Stimulated activated CD8-positive, alpha-beta memory T cell treated with anti-CD3 and anti-CD28 coated beads, Interleukin-12 subunit alpha, Interleukin-12 subunit beta, amount 100 ng/mL, for 4 hours (primary cell): ENCODE results near the gene ECSCR.
"Not testable (repeated sequence)": the region's sequence is repeated elsewhere in the genome, so short reads cannot be mapped to it uniquely, and the experiment has no call there.

Experiments
- DNase-seq: peaks from one replicate; pipeline ENCODE4 v3.0.0-alpha.2; 2020; ENCODE audit warnings: low read depth

ECSCR gene, protein sequence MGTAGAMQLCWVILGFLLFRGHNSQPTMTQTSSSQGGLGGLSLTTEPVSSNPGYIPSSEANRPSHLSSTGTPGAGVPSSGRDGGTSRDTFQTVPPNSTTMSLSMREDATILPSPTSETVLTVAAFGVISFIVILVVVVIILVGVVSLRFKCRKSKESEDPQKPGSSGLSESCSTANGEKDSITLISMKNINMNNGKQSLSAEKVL

GRCh38 chr5:139462586-139463276 lies at the start of gene ECSCR:
ECSCR (minus strand) TSS chr5:139462743; CDS start chr5:139462670, 73 bp downstream.
- DNase-seq: no peak

DNA sequence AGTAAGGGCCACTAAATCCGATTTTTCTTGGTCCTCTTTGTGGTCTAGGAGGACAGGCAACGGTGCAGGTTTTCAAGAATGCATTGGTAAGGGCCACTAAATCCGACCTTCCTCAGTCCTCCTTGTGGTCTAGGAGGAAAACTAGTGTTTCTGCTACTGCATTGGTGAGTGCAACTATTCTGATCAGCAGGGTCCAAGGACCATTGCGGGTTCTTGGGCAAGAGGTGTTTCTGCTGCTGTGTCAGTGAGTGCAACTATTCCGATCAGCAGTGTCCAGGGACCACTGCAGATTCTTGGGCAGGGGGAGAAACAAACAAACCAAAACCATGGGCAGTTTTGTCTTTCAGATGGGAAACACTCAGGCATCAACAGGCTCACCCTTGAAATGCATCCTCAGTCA lies 42.2 kb upstream of the ECSCR start:
- not testable (repeated sequence) for DNase-seq

- DNase-seq: not testable (repeated sequence)
Observed at GRCh38 chr5:139503879-139504278, 41.3 kb upstream of the ECSCR start.

DNA sequence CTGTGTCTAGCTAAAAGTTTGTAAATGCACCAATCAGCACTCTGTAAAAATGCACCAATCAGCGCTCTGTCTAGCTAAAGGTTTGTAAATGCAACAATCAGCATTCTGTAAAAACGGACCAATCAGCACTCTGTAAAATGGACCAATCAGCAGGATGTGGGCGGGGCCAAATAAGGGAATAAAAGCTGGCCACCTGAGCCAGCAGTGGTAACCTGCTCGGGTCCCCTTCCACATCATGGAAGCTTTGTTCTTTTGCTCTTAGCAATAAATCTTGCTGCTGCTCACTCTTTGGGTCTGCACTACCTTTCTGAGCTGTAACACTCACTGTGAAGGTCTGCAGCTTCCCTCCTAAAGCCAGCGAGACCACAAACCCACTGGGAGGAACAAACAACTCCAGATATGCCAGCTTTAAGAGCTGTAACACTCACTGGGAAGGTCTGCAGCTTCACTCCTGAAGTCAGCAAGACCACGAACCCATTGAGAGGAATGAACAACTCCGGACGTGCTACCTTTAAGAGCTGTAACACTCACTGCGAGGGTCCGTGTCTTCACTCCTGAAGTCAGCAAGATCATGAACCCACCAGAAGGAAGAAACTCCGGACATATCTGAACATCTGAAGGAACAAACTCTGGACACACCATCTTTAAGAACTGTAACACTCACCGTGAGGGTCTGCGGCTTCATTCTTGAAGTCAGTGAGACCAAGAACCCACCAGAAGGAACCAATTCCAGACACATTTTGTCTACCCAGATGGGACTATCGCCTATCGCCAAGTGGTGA lies 40.7 kb upstream of the ECSCR start:
- not testable (repeated sequence) for DNase-seq

DNA sequence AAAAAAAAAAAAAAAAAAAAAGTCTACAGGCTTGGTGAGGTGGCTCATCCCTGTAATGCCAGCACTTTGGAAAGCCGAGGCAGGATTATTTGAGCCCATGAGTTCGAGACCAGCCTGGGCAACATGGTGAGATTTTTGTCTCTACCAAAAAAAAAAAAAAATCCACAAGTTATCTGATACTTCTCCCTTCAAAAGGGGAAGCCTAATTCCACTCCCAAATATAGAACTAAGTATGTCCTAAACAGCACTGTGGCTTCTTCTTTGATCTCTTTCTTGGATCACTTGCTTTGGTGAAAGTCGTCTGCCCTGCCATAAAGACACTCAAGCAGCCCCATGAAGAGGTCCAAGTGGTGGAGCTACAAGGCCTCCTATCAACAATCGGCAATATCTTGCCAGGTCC lies 38.8 kb upstream of the ECSCR start:
- DNase-seq: no peak

DNA sequence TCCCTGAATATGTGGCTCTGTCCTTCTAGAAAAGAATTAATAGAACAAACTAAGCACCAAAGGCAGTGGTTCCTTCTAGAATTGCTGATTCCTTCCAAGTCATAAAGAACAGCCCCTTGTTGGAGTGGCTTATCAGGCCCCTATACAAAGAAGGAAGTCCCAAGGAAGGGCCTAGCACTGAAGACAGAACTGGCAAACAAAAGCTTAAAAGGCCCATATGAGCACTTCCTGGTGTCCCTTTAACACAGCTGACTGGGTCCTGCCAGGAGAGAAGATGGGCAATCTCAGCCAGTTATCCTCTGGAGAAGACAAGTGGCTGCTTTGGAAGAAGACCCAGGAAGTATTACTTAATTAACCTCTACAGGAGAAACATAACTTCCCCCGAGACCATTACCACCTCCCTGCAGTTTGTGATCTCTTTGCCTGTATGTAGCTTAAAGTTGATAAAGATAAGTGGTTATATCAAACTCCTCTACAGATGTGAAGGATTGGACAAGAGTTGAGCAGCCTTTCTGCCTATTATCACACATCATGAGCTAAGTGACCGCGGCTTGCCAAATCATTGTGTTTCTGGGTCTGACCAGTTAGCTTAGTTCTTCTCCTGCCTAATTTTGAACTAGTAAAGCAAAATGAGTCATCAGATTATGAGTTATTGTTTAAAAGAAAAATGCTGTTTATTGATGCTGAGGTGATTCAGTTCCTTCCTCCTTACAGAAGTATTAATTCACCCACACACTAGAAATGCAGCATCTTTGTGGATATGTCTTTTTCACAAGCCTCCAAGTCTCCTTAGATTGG lies 33.3 kb upstream of the ECSCR start:
- DNase-seq: no peak

DNA sequence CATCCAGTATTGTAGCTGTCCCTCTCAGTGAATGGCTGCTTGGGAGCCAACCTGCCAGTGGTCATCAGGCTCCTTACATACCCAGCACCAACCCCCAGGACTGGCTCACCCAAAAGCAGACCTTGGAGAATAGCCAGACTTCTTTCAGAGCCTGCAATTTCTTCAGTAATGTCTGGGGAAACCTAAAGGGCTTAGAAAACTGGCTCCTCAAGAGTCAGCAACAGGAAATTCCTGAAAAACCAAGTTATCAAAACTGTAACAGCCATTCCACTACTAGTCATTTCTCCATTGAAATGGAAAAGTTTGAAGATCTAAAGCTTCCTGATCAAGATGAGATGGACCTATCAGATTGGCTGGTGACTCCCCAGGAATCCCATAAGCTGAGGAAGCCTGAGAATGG lies 32.3 kb upstream of the ECSCR start:
- DNase-seq: no peak

- DNase-seq: no peak
Observed at GRCh38 chr5:139494256-139494655, 31.7 kb upstream of the ECSCR start.

GRCh38 chr5:139492700-139493192 lies 30.2 kb upstream of the ECSCR start:
- DNase-seq: no peak

DNA sequence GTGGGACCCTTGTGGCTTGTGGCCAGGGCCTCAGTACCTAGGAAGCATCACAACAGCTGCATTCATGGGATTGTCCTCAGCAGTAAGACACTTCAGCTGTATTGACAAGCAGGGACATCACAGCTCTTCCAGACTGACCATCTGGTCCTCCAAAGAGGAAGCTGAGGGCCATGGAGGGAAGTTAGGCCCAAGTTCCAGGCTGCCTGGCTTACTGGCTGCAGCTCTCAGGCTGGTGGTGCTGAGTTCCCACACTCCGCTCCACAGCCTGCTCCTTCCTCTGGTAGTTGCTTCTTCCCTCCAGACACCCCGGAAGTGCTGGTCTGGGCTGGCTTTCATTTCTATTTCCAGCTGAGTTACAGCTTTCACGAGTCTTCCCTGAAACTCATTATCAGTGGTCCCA lies 25.7 kb upstream of the ECSCR start:
- DNase-seq: no peak

GRCh38 chr5:139486201-139486600 lies 23.7 kb upstream of the ECSCR start:
- no peak for DNase-seq

DNA sequence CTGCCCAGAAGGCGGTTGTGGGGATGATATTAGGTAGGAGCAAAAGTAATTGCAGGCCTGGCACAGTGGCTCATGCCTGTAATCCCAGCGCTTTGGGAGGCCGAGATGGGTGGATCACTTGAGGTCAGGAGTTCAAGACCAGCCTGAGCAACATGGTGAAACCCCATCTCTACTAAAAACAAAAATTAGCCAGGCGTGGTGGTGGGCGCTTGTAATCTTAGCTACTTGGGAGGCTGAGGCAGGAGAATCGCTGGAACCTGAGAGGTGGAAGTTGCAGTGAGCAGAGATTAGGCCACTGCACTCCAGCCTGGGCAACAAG lies 20.3 kb upstream of the ECSCR start:
- not testable (repeated sequence) for DNase-seq

GRCh38 chr5:139482050-139482889 lies 19.7 kb upstream of the ECSCR start, which contains the start of gene STING1:
STING1 (minus strand) TSS chr5:139482758; CDS start chr5:139481704, 1,054 bp downstream.
- DNase-seq: no peak

- no peak for DNase-seq
Observed at GRCh38 chr5:139481580-139482049, 19.1 kb upstream of the ECSCR start.

- DNase-seq: no peak
Observed at GRCh38 chr5:139481122-139481533, 18.6 kb upstream of the ECSCR start.

GRCh38 chr5:139479729-139480128 lies 17.2 kb upstream of the ECSCR start:
- DNase-seq: not testable (repeated sequence)

GRCh38 chr5:139478657-139479423 lies 16.3 kb upstream of the ECSCR start:
- not testable (repeated sequence) for DNase-seq

DNA sequence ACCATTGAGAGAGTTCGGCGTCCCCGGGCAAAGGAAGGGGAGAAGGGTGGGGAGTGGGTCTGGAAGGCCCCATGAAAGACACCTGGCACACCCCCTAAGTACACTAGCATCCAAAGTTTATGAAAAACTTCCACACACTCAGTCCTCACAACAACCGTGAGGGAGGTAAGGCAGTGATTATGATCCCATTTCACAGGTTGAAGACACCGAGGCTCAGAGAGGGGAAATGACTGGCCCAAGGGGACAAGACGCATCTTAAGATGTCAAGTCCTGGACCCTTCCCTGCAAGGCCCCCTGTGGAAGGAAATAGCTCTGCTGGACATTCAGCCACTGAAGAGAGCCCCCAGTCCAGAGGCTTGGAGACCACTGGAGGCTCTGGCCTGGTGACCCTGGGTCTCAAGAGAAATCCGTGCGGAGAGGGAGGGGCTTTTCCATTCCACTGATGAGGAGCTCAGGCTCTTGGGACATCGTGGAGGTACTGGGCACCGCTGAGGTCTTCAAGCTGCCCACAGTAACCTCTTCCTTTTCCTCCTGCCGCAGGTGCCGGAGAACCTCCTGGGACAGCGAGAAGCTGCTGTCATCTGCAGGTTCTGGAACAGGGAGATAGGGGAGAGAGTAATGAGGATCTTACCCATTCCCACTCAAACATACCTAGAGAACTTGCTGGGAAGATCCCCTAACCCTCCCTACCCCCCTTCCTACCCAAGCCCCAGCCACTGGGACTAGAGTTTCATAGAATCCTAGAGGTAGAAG lies 13.5 kb upstream of the ECSCR start:
- no peak for DNase-seq
